Thoracic aorta (tissue), 2 donors: Measurements from ENCODE around the gene ADIRF. TPM values are rescaled to one million over a fixed set of nuclear protein-coding genes. Genes with fewer than 3 reads are reported as not detected.
"Not testable (repeated sequence)": the region's sequence is repeated elsewhere in the genome, so short reads cannot be mapped to it uniquely, and the experiment has no call there.

Source experiments
- ATAC-seq: fragments of 150-250 bp; one replicate; pipeline ENCODE4 v1.8.0; 2017; ENCODE audit warnings: low read depth; ENCODE audit not compliant: insufficient number of reproducible peaks, low FRiP score
- DNase-seq: peaks from one replicate; pipeline ENCODE4 v3.0.0-alpha.2; 2020; ENCODE audit warnings: low spot score
- H3K27ac ChIP-seq, 2 donors: fragments of 200-600 bp; sonication (generic); 1 replicate in 1 of 2; 2 replicates in 1 of 2; pipeline ENCODE4 v1.5.1; 2016; ENCODE audit warnings: mild to moderate bottlenecking in 2 of 2, moderate library complexity in 2 of 2
- H3K27me3 ChIP-seq: fragments of 200-600 bp; sonication (generic); replicated peaks from 2 replicates; pipeline ENCODE4 v1.6.0; 2016; ENCODE audit warnings: mild to moderate bottlenecking; ENCODE audit not compliant: insufficient read depth
- H3K36me3 ChIP-seq: fragments of 200-600 bp; sonication (generic); one replicate; pipeline ENCODE4 v1.5.1; 2016
- H3K4me1 ChIP-seq, 2 donors: fragments of 200-600 bp; sonication (generic); 1 replicate in 1 of 2; 2 replicates in 1 of 2; pipeline versions ENCODE4 v1.5.1 to v1.6.0; 2016; ENCODE audit warnings: low read depth in 2 of 2, mild to moderate bottlenecking in 1 of 2; ENCODE audit not compliant: control insufficient read depth in 1 of 2
- H3K4me3 ChIP-seq: fragments of 200-600 bp; sonication (generic); 2 replicates; pipeline ENCODE4 v1.5.1; 2016; ENCODE audit warnings: mild to moderate bottlenecking
- H3K9me3 ChIP-seq: fragments of 200-600 bp; sonication (generic); 2 replicates; pipeline ENCODE4 v1.5.1; 2016
- CTCF ChIP-seq: fragments of 200-600 bp; sonication (generic); IDR thresholded peaks from one replicate; pipeline ENCODE4 v1.5.1; 2019; ENCODE audit warnings: antibody characterized with exemption
- total RNA-seq, 2 donors: library from RNA; depleted of rRNA; stranded (reverse); fragments of >200 nt; gene quantifications; one replicate each; pipeline versions ENCODE4 v1.1.0 to v1.2.3, GENCODE V29; 2016

ADIRF gene
- total RNA-seq, 2 donors from 2014 or later: 318 to 644 TPM

DNA sequence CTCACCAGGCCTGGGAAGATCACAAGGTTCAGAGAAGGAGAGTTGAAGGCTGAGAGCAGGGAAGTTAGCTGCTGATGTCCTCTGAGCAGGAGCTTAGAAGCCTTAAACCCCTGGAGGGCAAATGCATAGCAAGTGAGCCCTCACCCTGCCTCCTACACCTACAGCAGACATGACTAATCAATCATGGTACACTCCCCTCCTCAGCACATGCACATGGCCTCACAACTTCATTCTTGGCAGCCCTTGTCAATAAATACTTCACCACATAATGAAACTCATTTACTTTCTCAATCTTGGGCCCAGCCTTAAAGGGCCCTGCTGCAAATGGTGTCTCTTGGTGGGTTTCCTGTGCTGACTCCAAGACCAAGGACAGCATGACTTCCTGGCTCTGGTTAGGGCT is 23.8 kb upstream of the ADIRF start:
- peak overlapping the region in 1 of 2 donors; percentile 13 for H3K27ac ChIP-seq
- H3K27me3 ChIP-seq: no peaks in the 10 kb centered on the region
- no peaks in the 10 kb centered on the region for H3K9me3 ChIP-seq
- DNase-seq: no peak
- peaks cover 15 to 34% of the 10 kb centered on the region in 2 donors for H3K4me1 ChIP-seq
- no peak for TF ChIP-seq CTCF
- ATAC-seq: no peak
- H3K4me3 ChIP-seq: no peak overlapping the region
- H3K36me3 ChIP-seq: no peaks in the 10 kb centered on the region

DNA sequence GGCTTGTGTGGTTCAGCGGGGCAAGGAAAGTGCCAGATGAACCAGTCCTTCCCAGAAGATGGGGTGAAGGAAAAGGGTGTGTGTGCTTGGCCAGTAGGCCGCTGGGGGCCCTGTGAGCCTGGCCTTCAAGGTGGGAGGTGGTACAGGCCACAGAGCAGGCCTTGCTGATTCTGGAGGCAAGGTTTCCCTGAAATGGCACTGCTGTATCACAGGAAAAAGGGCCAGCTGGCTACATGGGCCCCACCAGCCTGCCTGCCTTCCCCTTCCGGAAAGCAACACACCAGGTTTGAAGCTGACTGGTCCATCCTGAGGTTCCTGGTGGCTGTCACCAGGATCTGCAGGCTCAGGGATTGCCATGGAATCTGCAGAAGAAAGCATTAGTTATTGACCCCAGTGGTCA is 23.4 kb upstream of the ADIRF start:
- H3K9me3 ChIP-seq: no peaks in the 10 kb centered on the region
- peaks cover 15 to 34% of the 10 kb centered on the region in 2 donors for H3K4me1 ChIP-seq
- ATAC-seq: no peak
- no peaks in the 10 kb centered on the region for H3K27me3 ChIP-seq
- no peaks in the 10 kb centered on the region for H3K36me3 ChIP-seq
- H3K27ac ChIP-seq: peak overlapping the region in 1 of 2 donors; percentile 13
- TF ChIP-seq CTCF: no peak
- no peak overlapping the region for H3K4me3 ChIP-seq
- DNase-seq: no peak

GRCh38 chr10:86945361-86946212 is 22.7 kb upstream of the ADIRF start:
- DNase-seq (peak; percentile 3), ATAC-seq (peak; percentile 35)
- peaks cover 15 to 34% of the 10 kb centered on the region in 2 donors for H3K4me1 ChIP-seq
- peak overlapping the region; percentile 38 for H3K4me3 ChIP-seq
- no peaks in the 10 kb centered on the region for H3K27me3 ChIP-seq
- peak; percentile 39 for TF ChIP-seq CTCF
- no peaks in the 10 kb centered on the region for H3K36me3 ChIP-seq
- H3K27ac ChIP-seq: peak overlapping the region; percentile 13 to 23
- no peaks in the 10 kb centered on the region for H3K9me3 ChIP-seq

DNA sequence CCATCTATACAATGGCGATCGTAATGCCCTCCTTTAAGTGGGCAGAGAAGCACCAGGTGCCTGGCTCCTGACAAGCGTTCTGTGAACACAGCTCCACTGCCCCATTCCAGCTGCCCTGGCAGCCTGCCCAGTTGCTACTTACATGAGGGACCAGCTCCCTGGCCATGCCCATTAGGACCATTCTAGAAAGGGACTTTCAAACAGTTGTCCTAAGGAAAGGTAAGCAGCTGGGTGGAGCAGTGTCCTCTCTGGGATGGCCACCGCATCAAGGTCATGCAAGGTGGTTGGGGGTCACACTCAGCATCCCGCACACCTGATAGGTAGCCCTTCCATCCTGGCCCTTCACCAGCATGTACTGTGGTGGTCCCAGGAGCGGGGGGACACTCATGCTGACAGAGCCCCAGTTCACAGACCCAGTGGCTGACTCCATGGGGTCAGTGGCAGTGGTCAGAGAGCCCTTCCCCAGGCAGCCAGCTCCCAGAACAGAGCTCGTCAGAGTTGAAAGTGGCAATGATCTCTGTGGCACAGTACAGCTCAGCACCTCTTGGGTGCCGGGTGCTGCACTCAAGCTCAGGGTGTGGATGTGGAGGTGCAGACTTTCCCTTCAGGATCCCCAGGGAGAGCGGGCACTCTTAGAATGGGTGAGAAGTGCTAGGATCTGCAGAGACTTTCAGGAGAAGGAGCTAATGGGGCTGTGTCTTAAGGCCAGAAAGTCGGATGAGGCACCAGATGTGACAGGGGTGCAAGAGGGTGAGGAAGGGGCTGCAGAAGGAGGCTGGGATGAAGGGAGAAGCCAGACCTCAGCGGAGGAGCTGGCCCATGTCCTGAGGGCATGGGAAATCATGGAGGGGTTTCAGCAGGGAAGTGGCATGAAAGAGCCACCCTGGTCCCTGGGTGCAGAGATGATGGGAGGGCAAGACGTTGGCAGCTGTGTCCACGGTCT is 21.8 kb upstream of the ADIRF start:
- ATAC-seq (no peak), DNase-seq (peak; percentile 10)
- no peaks in the 10 kb centered on the region for H3K9me3 ChIP-seq
- H3K4me3 ChIP-seq: peak overlapping the region; percentile 38
- H3K27ac ChIP-seq: no peak overlapping the region
- no peaks in the 10 kb centered on the region for H3K27me3 ChIP-seq
- TF ChIP-seq CTCF: no peak
- peaks cover 15 to 40% of the 10 kb centered on the region in 2 donors for H3K4me1 ChIP-seq
- no peaks in the 10 kb centered on the region for H3K36me3 ChIP-seq

- peaks cover 18 to 45% of the 10 kb centered on the region in 2 donors for H3K4me1 ChIP-seq
- DNase-seq, ATAC-seq: not testable (repeated sequence)
Measured at GRCh38 chr10:86947806-86948205, 20.5 kb upstream of the ADIRF start.

More at GRCh38 chr10:86947806-86948205, 20.5 kb upstream of the ADIRF start:
- H3K27ac ChIP-seq, H3K9me3 ChIP-seq, H3K27me3 ChIP-seq, H3K4me3 ChIP-seq, H3K36me3 ChIP-seq: not testable (repeated sequence)
